NAMALWA (cell line): Measurements from ENCODE around the gene ACCS.

Experiments
- DNase-seq: peaks from one replicate; pipeline ENCODE4 v3.0.0-alpha.2; 2015; ENCODE audit warnings: low spot score

The ACCS gene, protein sequence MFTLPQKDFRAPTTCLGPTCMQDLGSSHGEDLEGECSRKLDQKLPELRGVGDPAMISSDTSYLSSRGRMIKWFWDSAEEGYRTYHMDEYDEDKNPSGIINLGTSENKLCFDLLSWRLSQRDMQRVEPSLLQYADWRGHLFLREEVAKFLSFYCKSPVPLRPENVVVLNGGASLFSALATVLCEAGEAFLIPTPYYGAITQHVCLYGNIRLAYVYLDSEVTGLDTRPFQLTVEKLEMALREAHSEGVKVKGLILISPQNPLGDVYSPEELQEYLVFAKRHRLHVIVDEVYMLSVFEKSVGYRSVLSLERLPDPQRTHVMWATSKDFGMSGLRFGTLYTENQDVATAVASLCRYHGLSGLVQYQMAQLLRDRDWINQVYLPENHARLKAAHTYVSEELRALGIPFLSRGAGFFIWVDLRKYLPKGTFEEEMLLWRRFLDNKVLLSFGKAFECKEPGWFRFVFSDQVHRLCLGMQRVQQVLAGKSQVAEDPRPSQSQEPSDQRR

GRCh38 chr11:44065841-44066731 lies at the start of gene ACCS:
ACCS (plus strand) TSS chr11:44066270; CDS start chr11:44067628, 1,358 bp downstream.
- no peak for DNase-seq

DNA sequence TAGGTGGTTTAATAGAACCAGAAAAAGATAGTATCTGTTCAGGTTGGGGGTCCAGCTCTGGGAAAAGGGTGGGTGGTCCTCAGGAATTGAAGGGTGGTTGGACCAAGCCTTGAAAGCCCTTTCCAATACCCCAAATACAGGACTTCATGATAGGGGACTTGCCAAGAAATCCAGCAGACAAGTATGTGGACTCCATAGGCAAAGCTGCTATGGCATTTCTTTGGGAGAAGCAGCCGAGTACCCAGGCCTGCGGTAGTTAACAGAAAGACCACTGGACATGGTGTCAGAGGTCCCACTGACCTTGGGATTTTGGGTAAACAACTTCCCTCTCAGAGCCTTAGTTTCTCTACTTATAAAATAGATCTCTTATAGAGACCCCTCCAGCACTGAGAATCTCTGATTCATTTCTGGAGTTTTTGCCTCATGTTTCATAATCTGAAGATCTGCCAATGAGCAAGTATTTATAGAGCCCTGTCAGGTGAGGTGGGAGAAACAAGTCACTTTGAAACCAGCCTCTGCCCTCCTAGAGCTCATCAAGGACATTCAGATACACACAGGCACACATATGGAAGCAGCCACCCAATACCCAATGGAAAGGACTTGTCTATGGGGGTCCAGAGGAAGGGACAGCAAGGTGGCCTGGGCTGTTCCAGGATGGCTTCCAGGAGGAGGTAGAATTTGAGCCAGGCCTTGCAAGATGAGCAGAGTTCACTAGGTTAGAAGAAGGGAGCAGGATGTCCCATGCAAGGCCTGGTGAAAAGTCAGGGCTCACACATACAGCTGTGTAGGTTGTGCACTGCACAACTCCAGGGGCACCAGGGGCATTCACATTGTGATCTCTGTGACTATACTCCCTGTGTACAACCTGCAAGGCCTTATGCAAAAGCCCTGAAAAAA lies 49.3 kb upstream of the ACCS start:
- DNase-seq: no peak

GRCh38 chr11:44017443-44018126 lies 48.5 kb upstream of the ACCS start:
- no peak for DNase-seq

- no peak for DNase-seq
Measured at GRCh38 chr11:44018127-44018521, 47.9 kb upstream of the ACCS start.

DNA sequence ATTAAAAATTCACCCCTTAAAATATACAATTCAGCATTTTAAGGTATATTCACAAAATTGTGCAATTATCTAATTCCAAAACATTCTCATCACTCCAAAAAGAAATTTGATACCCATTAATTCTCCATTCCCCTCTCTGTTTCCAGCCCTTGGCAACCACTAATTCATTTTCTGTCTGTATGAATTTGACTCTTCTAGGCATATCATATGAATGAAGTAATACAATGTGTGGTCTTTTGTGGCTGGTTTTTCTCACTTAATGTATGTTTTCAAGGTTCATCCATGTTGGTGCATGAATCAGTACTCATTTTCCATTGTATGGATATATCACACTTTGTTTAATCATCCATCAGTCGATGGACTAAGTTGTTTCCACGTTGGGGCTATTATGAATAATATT lies 47.2 kb upstream of the ACCS start:
- DNase-seq: no peak

GRCh38 chr11:44024977-44025376 lies 41.1 kb upstream of the ACCS start:
- no peak for DNase-seq

GRCh38 chr11:44025727-44026126 lies 40.3 kb upstream of the ACCS start:
- no peak for DNase-seq

GRCh38 chr11:44028401-44028800 lies 37.7 kb upstream of the ACCS start:
- DNase-seq: no peak

- no peak for DNase-seq
Measured at GRCh38 chr11:44028816-44029506, 37.1 kb upstream of the ACCS start.

DNA sequence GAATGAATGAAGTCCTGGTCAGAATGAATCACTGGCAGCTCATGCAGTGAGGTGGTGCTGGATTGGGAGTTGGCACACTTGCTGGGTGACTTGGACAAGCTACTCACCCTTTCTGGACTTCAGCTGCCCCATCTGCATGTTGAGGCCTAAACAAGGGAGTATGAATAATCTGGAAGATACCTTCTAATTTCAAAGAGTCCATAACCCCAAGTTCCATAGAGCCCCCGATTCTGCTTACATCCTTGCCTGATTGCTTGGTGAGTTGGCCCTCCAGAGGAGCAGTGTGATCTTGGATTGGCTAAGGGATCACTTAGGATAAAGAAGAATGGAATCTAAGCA lies 36.6 kb upstream of the ACCS start:
- no peak for DNase-seq

GRCh38 chr11:44029977-44030911 lies 35.8 kb upstream of the ACCS start:
- no peak for DNase-seq

DNA sequence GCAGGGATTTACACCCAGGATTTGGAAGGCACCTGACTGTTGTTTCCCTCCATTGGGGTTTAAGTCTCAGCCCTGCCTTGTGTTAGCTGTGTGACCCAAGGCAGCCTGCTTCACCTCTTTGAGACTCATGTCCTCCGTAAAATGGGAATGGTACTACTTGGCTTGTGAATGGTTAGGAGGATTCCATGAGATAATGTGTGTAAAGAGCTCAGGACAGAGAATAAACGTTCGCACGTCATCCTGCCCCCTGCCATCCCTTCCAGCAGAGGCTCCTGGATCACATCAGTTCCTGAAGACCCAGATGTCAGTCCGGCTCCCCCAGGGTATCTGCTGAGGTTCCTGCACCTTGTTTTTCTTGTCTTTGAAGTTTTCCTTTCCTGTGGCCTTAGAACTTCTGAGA lies 35.1 kb upstream of the ACCS start:
- DNase-seq: no peak

GRCh38 chr11:44031549-44031948 lies 34.5 kb upstream of the ACCS start:
- DNase-seq: no peak

- DNase-seq: no peak
Measured at GRCh38 chr11:44032299-44033085, 33.6 kb upstream of the ACCS start.

- DNase-seq: no peak
Measured at GRCh38 chr11:44033411-44033850, 32.6 kb upstream of the ACCS start.

DNA sequence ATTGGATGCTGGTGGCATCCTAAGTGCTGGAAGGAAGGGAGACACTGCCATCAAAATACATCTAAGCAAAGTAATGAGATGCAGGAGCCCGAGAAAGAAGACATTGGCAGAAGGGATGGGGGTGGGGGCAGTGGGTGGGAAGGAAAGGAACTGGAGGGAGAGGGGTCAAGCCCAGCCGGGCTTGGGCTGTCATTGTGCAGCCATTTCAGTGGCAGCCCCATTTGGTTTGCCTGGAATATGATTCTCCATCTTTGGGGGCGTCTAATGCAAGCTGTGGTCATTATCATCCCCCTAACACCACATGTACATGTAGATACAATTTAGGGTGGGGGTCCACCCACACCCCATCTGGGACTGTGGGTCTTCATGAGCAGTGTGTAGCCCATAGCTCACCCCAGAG lies 32.2 kb upstream of the ACCS start:
- DNase-seq: no peak

GRCh38 chr11:44034639-44035038 lies 31.4 kb upstream of the ACCS start:
- DNase-seq: no peak

GRCh38 chr11:44036811-44037657 lies 29.0 kb upstream of the ACCS start:
- DNase-seq: peak; percentile 79
